ENCODE data around the gene ATP11C.
A peak's percentile ranks its signal among the peaks of the same experiment; 100 is the strongest.

ATP11C gene

DNA sequence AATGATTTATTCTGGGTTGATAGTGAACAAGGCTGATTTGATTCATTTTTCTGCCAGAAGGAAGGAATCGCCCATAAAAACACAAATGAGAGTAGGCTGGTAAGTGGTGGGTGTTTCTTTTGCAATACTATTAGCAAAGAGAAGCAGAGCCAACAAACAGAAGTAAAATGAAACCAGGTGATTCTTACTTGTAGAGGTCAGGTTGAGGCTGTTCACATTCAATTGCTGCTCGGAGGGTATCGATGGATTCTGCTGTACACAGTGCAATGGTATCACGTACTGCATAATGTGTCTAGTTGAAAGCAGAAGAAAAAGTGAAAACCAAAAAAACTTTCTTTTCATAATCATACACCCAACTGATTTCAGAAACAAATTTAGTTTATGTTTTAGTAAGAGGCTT lies 130.8 kb downstream of the ATP11C start:
- no peak for DNase-seq

DNA sequence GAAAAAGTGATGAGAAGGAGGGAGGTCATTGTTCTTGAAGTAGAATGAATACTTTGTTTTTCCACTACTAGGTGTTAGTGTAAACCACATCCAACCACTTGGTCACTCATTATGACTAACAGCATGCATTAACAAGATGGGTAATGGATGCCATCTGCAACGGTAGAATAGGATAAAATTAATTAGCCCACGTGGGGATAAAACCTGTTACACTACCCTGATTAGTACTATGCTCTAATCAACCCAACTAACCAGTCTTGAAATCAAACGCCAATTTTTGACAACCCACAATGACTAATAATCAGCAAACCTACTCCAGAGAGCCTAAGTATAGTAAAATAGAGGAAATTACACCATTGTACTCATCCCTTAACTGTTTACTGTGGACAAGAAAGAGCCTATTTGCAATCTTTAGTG lies 131.4 kb downstream of the ATP11C start:
- no peak for DNase-seq

DNA sequence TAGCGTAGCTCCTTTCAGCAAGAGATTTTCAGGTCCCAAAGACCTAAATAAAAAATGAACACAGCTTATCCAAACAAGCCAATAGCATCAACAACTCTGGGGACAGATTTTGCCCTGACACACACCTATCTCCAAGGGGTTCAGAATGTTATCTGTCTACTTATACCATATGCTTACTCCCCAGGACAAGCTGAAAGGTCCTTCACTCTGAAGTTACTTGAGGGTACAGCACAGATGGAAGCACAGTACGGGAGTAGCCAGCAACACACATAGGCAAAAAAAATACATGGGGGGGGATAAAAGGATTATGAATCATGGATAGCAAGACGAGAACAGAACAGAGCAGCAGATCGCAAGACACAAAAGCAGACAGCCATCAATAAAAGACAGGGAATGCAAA lies 134.2 kb downstream of the ATP11C start:
- no peak for DNase-seq

DNA sequence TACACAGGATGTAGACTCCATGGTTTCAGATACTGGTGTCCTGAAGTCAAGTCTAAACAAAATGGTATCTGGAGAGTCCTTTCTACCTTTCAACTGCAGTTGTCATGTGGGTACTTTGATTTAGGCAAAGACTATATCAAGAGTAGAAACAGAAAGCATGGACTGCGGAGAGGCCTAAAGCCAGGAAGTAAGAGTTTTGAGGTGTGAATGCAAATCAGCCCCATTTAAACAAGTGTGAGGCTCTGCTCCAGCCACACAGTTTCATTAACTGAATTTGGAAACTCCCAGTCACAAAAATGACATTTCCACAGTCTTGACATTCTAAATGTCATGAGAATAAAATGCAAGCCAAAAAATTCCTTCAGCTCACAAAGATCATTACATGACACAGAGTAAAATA lies 137.7 kb downstream of the ATP11C start:
- DNase-seq, result no peak

DNA sequence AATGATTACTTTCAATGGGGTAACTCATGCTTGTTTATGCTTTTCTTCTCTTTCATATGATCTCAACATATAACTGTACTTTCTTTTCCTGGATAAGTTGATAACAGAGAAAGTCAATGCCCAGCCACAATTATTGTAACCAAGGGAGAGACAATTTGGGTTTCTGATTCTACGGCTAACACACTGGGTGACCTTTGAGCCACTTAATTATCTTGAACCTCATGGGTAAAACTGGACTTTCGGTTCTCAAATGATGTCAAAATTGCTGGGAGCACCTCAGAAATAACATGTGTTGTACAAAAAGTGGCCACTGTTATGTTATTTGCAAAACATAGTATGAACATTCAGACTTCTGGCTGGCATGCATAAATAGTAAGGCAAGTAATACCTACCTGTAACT lies 145.3 kb downstream of the ATP11C start:
- no peak for DNase-seq

DNA sequence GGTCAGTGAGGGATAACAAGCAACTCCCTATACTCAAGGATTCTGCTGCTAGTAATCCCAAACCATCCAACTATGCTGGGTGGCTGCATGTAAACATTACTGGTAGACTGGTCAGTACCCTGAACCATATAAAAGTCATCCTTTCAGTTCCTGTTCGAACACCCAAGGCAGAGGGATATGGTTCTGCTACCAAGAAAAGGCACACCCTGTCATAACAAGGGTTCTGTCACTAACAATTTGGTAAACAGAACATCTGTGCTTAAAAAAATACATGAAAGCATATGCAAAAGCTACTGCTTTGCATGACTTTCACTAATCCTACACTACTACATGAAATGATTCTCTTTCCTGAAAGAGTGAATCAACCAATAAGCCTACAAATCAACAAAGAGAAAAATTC lies 148.0 kb downstream of the ATP11C start:
- no peak for DNase-seq

DNA sequence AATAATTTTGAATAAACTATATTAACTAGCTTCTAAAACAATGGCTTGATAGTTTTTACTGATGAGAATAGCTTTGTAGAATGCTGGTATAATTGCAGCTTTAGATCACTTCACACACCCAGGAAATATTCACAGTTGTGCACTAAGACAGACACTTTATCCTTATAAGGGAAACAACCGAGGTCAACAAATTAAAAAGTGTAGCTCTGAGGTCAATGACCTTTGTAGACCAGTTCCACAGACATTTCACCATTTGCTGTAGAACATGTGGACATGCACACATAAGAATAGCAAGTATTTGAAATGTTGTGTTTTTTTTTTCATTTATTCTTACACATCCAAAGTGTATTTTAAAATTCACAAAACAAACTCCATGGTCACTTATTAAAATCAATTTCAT lies 148.9 kb downstream of the ATP11C start:
- no peak for DNase-seq

DNA sequence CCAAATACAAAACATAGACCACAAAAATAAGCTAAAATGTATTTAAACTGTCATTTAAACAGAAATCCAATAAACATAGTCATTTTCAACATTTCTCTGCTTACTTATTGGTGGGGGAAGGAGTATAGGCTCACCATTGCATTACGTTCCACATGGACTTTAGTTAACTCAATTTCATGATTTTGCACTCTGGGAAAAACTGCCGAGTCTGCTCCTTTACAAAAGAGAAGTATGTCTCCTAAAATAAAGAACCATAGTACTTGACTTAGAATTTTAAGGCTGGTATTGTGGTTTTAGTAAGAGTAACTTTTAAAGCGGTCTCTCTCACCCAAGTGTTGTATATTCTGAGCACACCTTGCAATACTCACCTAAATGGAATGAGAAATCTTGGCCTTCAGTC lies 149.8 kb downstream of the ATP11C start:
- no peak for DNase-seq

DNA sequence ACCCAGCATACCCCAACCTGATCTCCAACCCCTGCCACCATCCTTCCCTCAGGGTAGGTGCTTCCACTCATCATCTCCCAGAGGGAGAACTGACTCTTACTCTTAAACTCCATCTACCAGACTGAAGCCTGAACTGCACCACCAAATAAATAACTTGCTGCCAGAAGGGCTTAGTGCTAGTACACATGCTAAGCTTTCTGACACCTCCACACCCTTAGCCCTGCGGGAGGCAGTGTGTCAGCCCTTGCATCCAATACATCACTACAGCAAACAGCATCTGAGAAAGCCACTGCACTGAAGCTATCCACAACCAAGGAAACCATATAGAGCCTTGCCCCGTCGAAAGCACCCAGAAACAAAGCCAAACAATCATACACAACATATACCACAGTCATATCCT lies 156.3 kb downstream of the ATP11C start:
- DNase-seq, result no peak

DNA sequence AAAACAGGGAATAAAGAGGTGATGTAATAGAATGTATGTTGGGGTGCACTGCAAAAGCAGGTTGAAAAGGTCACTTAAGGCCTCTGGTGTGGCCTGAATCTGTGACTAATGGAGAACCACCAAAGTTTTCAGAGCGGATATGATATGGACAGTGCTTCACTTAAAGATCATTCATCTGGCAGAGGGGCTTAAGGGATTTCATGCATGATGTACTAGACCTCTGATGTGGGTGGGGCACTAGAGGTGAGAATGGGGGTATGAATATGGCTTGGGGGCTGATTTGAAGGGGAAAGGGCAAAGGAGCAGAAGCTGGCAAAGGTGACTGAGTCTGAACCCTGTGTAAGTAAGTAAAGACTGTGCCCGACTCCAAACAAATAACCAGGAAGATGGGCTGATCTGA lies 162.5 kb downstream of the ATP11C start:
- DNase-seq, result no peak

DNA sequence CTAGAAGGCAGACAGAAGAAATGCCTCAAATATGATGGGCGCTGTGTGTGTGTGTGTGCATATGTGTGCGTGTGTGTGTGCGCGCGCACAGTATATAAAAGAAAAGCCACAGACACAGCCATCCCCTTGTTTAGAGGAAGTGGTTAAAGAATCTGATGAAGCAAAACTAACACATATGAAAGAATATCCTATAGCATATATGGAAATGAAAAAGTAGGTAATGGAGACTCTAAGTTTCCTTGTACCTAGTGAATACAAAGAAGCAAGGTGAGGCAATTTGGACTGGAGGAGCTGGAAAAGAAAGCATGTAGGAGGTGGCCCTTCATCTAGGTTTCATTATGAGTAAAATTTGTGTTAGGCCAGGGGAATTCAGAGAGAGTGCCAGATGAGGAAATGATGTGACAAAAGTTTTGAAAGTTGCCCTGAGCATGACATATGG lies 166.3 kb downstream of the ATP11C start:
- no peak for DNase-seq

DNA sequence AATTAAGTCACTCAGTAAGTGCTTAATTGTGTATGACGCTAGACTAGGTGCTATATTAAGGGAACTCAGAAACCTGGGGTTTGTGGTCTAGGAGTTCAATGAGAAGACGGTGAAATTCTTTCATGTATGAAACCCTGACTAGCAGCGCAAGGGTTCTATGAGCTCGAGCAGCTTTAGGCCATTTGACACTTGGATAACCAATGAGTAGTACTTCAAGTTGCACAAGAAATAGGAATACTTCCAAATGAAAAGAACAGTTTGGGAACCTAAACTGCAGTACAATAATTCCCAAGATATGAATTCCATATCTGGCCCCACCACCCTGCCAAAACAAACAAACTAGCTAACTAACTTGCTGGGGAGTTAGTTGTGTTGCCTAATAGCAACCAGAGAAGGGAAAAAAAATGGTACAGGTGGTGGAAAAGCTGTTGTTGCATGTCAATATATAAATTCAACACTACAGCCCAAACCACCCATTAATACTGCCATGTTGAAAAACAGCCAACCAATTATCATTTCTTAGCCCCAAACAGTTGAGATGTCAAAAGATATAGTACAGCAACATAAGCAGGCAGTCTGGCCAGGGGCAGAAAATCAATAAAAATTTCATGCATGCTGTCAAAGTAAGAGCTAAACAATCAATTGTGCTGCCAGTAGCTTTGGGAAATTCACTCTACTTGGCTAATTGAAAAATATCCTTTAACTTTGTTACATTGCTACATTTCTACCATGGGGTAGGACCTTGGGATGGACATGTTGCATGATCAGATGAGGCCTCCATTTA lies 170.3 kb downstream of the ATP11C start:
- DNase-seq, result no peak

DNA sequence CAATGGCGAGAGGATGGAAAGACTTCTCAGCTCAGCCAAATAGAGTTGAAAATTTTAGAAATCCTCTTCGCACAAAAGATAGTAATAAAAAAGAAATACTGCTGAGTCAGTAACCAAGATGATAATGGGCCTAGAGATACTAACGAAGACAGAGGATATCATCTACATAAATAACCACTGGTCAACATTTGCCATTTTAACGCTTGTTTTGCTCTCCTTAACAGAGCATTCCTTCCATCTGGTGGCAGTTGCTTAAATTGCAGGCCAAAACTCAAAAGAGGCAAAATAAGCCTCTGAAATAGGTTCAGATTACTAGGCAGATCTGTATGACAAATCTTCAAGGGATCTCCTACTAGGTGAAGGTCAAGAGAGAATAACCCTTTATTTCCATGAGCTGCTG lies 173.2 kb downstream of the ATP11C start:
- no peak for DNase-seq

DNA sequence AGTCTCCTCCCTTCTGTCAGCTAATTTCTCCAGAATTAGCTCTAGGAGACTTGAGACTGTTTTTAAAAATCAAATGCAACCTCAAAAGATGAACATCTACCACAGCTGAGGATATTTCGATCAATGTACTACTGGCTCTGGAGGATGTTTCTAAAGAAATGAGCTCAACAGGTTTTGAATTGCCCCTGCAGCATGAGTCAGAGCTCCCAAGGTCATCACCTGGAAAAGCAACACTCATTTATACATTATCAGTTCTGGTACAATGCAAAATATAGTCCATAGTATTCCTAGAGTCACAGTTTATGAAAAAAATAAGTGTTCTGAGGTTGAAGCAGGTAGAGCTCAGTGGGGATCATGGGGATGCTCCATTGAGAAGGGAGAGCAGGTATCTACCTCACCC lies 174.0 kb downstream of the ATP11C start:
- no peak for DNase-seq

DNA sequence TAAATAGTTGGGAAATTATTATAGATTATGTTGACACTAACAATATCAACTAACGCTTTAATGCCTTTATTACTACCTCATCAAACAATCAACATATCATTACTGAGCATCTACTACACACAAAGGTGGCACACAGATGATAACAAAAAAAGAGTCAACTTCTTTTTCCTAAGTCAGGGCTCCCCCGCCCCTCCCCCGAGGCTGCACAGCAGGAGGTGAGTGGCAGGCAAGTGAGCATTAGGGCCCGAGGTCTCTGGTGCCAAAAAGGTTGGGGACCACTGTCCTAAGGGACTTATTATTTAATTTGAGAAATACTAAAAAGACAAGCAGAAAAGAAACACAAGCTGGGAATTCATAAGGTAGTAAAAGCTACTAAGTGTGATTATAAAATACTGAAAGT lies 174.6 kb downstream of the ATP11C start:
- DNase-seq, result no peak

DNA sequence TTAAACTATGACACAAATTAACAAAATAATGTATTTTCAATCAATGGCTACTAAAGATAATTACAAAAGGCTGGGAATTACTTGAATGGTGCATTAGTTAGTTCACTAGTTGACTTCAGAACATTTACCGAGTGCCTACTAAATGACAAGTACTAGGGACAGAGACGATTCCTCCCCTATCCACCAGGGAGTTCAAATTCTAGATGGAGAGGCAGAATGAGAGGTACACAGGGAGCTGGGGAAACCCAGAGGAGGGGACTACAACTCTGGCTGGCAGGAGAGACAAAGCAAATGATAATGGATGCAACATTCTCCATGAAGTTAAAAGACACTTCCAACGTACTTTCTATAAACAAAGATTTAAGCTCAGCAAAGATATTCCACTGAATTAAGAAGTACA lies 181.8 kb downstream of the ATP11C start:
- DNase-seq, result no peak

DNA sequence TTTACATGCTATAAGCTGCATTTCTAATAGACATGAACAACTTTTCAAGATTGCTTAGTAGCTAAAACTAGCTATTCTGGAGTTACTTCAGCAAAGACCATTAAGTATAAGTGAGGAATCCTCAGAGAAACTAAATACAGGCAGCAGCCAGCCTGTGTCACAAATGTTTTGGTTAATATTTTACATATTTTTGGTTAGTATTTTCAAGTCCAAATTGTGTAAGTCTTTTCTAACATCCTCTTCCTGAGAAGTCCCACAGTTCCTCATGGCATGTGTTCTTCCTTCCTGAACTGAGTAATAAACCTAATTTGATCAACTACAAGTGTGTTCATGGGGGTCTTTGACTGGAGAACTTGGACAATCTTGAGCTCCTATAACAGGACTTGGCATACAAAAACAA lies 182.5 kb downstream of the ATP11C start:
- no peak for DNase-seq

DNA sequence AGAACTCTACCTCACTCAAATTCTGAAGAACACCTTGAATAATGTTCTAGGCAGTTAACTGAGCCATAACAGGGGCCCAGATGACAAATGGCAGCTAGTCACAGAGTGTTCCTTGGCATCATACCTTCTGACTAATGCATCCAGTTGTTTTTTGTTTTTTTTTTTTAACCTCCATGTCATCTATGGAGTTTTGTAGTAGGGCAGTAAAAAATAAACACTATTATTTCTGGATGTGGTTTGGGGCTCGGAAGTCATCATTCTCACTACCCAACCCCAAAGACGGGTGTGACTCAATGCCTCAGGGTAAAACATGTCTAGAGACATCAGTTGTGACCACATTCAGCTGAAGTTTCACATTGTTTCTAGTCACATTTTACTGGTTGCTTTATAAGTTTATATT lies 193.7 kb downstream of the ATP11C start:
- DNase-seq, result no peak

DNA sequence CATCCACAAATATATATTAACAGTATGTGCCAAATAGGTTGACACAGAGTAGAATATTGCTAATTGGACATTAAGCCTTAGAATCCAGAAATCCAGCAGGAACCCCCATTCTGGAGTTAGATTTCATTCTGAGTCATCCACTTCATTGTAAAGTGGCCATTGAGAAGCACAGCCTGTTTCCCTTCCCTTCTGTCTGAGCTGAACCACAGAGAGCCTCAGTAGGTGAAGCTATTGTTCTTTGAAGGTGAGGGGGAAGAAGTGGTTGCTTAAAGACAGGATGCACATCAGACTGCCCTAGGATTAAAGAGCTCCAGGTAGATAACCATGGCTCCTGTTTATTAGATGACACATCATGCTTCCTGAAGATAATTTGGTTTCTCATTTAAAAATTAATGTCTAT lies 194.3 kb downstream of the ATP11C start:
- DNase-seq, result peak; percentile 0 to 9

DNA sequence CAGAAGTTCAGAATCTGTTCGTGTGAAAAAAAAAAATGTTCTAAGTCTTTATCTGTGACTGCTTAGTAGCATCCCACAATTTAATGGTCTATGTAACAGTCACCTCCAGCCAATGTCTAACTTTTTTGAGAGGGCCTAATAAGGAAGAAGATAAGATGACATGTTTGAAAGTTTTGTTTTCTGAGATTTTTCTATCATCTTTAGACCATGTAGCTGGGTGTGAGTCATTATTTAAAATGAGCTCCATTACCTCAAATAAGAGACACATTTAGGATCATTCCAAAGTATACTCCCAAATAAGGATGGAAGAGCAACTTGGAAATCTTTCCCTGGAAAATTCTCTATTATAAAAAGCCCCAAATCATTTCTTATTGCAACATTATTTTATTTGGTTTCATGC lies 196.7 kb downstream of the ATP11C start:
- DNase-seq, result no peak

DNA sequence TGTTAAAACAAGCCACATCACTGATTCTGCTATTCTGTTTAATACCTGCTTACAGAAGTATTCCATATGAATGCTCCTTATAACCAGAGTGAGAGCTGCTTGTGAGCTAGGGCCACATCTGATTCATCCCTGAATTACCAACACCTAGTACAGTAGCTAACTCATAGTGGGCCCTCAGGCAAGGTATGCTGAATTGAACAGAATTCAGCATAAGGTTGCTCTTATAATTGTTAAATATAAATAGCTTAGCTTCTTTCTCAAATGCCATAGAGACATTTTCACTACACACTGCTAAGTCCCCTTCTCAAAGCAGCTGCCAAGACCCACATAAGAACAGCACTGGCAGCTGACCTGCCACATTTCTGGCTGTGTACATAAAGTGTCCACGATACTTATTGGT lies 197.9 kb downstream of the ATP11C start:
- no peak for DNase-seq

DNA sequence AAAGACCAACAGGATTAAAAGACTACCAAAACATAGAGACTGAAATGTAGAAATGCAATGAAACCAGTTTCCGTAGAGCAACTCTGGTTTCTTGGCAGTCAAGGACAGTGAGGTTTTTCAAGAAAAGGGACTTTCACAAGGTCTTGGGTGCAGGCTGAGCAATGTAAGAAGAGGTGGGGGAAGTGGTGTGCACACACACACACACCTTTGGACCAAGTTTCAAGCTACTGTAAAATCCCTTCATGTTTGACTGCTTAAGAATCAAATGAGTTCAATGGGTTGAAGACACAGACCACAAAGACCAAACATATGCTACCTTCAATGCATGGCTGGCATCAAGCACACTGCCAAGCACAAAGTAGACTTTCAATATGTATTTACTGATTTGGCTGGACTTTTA lies 207.1 kb downstream of the ATP11C start:
- no peak for DNase-seq

DNA sequence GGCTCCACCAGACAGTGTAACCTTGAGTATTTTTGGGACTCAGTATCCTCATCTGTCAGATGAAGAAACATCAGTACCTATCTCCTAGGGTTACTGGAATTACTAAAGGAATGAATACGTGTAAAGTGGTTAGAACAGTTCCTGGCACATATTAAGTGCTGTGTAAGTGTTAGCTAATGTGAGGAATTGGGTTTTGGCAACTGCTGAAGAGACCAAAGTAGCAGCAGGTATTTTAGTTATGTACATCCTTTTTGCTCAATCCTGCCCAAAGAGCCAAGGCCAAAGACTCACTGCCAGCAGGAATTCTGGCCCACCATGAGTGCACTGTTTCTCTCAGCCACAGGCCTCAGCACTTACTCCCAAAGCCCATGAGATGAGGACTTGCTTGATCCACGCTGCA lies 208.2 kb downstream of the ATP11C start:
- no peak for DNase-seq

DNA sequence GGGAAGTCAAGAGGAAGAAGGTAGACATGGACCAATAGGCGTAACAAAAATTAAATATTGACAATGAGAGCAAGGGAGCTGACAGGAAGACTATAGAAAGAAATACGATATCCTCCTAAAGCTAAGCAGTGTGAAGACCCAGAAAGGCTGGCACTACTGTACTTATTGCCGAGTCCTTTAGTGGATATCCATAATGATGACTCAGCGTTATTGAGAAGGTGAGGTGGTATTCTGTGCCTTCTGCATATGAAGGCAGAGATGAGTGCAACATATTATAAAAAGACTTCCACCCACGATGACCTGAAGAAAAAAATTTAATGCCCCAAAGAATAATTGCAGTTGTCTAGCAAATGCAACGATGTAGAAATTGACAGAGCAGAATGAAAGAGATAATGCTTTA lies 211.9 kb downstream of the ATP11C start:
- DNase-seq, result no peak

DNA sequence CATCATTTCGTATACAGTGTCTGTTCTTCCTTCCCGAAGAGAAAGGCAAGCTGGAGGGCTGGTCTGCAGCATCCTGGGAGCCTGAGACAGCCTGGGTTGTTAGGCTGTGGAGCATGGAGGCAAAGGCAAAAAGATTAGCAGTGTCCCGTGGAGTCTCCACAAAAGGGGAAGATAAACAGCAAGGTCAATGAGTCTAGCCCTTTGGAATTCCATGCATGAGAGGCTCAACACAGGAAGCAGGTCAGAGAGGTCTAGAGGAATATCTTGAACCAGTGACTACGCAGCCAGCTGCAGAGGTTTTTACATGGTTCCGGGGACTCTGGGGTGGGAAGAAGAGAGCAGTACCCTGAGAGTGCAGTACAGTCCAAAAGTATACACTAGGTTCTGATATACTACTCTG lies 212.7 kb downstream of the ATP11C start:
- no peak for DNase-seq

DNA sequence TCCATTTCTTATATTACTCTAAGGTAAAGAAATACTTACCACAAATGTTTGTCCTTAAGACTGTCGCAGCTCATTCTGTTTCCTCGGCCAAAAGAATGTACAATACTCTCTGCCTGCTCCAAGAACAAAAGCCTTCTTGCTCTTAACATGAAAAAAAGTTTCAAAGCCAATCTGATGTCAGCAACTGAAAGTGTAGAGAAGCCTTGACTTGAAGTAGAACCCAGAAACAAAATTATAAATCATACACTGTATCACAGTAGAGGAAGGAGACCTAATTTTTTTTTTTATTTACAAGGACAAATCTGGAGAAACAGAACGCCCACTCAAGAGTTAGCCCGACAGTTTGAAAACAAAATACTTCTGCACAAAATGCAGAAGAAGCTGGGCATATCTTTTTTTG lies 224.8 kb downstream of the ATP11C start, which contains the start of gene MCF2:
MCF2 (minus strand) TSS at position 101 of the 400 bp plus-strand sequence. CDS start 56,423 bp downstream, outside the sequence.
- no peak for DNase-seq

Measured in NCI-H1930 (cell line).